ENCODE data around the gene TM2D3.

TM2D3 gene

DNA sequence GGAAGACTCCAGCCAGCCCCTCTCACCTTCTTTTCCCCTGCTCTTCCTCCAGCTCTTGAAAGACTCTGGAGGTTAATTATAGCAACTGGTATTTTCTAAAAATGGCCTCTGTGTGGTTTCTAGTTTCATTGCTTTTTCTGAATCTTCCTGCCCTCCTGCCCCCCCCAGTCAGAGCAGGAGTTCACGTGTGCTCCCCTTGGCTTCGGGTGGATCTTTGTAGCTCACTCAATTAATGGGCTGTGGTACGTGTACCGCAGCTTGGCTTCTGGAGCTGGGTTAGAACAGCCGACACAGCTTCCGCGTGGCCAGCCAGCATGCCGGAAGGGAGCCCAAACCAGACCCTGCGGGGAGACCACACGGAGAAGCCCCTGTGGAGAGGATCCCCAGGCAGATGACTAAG, 31.5 kb downstream of the TM2D3 start:
- DNase-seq: no peak

DNA sequence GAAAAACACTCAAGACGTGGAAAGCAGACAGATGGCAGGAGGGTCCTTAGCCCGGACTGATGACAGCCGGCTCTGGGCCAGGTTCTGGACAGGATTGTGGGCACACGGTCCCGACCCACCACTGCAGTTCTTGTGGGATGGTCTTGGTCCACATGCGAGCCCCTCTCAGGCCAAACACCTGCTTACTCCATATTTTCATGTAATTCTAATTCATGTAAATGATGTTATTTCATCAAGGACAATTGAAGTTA, 32.6 kb downstream of the TM2D3 start:
- no peak for DNase-seq

DNA sequence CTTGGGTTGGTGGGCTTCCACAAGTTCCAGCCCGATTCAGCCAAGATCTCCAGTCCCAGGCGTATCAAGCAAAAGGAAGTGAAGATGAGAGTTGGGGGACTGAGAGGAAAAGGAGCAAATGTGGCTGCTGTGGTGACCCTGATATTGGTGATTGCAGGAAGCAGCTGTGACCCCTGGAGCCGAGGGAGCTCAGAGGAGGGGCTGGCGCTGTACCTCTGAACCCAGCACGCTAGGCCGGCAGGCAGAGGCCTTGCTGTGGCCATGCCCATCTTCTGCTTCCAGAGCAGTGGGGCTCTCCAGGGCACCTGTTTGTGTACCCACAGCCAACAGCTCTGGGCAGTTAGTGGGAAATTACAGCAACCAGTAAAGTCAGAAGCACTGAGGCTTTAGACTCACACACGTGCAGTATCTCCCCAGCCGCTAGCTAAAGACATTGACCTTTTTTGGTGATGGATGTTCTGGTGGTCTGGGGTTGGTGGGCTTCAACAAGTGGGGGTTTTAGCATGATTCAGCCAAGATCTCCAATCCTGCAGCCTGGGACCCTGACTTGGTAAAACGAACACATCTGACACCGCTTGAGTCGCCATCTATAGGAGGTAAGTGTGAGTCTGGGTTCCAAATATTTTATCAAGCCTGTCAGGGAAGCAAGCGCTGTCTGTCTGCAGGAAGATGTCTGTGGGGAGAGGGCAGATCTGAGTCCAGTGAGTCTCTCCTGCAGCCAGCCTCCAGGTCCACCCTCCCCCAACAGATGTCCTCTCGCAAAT, 33.1 kb downstream of the TM2D3 start:
- no peak for DNase-seq

DNA sequence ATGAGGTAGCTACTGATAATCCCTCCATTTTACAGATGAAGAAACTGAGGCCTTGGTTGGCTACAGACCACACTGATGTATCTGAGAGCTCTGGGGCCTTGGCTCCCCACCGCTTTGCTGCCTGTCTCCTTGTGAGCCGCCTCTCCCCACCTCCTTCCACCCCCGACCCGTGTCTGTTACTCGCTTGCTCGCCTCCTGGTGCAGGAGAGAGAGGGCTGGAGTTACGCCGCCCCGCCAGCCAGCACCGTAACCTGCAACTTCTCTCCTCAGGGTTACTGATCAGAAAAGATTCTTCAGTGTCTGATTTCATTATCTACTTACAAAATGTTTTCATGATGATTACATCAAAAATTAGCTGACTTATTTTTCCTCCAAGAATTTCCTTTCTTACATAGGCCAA, 34.1 kb downstream of the TM2D3 start:
- no peak for DNase-seq

DNA sequence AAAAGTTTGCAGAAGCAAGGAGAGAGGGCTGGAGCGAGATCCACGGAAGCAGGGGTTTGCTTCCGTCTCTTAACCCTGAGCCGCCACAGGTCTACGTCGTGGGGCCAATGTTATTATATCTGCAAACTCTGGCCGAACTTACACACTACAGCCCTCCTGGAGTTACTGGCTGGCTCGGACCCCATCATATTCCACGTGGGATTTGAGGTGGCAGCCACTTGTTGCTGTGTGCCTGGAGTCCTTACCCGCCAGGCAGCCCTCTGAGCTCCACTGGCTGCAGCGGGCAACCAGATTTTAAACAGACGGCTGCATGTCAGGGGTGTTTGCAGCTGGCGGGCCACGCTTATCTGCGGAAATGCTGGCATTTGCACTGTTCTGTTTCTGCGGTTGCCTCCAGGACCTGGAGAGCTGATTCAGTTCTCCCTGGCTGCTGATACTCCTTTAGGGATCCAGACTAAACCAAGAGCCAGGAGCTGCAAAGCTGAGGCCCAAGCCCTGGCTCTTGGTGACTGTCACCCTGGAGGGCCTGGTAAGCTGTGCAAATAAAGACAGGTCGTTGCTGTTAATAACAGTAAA, 34.7 kb downstream of the TM2D3 start:
- no peak for DNase-seq

DNA sequence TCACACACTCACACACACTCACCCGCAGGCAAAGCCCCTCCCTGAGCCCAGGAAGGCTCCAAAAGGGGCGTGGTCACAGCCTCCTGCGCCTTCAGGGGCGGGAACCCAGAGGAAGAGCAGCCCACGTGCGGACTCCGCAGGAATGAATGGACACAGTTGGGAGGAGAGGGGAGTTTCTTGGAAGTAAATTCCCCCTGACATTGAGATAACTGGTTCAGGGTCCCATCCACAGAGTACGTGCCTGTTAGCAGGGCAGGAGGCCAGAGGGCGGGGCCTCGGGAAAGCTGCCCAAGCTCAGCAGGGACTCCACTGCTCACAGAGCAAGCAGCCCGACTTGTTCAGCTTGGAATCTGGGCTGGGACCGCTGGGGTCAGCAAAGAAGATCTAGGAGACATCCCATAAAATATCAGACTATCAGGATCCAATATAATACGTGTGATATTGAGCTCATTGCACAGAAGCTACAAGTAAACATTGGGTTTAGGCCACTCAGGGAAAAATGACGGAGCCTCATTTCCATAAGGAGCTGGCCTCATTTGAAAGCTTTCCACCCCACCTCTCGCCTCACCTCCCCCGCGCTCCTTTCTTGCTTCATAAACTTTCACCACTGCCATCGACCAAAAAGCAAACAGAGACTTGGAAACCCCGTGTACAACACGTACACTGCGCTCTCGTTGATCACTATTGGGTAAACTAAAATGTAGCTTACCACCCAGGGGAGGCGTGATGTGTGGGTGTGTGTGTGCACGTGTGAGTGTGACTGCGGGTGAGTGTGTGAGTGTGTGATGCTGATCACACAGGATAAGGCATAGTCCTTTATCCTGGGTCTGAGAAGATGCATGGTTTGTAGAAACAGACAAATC, 36.0 kb downstream of the TM2D3 start:
- peak in 1 of 2 experiments; percentile 65 for DNase-seq

DNA sequence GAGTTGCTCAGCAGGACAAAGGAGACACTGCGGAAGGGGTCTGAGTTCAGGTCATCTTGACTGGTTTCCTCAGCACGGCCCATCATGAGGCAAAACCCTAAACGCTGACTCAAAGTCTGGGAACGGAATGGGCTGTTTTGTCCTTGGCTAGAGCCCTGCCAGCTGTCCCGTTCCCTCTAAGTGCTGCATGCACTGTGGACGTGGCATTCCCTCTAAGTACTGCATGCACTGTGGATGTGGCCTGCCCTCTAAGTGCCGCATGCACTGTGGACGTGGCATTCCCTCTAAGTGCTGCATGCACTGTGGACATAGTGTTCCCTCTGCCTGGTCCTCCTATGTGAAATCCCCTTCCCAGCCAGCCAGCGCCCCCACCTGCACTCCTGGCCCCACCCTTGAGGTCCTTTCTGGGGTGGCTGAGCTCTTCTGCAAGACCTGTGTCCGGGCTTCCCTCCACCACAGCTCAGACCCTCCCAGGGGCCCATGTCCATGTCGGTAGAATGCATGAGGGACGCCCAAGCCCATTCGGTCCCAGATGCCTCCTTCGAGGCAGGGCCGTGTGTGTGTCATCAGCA, 36.7 kb downstream of the TM2D3 start:
- peak in 1 of 2 experiments; percentile 9 for DNase-seq

DNA sequence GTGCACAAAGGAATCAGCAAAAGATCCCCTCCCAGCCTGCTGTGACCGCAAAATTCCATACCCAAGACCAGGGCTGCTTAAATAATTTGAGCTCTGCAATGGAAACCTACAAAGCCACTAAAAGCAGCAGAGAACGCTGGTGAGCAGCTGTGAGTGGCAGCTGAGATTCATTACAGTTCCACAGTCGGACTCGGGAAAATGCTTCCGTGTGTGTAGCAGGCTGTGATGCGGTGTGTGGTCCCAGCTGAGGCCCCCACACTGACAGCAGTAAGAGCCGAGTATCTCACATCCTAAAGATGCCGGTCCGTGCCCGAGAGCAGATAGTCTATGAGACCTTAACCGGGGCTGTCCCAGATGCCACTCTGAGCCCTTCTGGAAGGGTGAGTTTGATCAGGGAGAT, 37.4 kb downstream of the TM2D3 start:
- DNase-seq: no peak

DNA sequence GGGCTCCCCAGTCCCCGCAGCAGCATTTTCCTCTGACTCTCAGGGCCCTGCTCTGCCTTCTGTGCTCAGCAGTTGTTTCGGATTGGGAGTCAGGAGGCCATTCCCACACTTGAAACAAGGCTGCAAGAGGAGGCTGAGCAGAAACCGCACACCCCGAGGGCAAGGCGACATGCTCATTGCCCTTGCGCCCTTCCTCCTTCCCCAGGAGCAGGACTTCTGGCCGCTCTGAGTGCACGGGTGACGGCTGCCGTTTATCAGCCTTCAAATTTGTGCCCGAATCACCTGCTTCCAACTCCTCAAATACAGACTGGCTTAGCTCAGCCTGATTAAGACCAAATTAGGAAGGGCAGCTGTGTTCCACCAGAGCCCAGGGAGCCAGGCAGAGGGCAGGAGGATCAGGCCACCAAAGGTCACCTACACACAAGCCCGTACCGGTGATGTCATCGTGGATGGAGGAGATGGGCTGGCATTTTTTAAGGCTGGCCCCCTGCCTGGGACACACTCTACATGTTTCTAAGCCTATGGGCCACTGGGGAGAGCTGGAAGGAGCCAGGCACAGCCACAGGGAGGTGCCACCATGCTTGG, 38.1 kb downstream of the TM2D3 start:
- no peak for DNase-seq

DNA sequence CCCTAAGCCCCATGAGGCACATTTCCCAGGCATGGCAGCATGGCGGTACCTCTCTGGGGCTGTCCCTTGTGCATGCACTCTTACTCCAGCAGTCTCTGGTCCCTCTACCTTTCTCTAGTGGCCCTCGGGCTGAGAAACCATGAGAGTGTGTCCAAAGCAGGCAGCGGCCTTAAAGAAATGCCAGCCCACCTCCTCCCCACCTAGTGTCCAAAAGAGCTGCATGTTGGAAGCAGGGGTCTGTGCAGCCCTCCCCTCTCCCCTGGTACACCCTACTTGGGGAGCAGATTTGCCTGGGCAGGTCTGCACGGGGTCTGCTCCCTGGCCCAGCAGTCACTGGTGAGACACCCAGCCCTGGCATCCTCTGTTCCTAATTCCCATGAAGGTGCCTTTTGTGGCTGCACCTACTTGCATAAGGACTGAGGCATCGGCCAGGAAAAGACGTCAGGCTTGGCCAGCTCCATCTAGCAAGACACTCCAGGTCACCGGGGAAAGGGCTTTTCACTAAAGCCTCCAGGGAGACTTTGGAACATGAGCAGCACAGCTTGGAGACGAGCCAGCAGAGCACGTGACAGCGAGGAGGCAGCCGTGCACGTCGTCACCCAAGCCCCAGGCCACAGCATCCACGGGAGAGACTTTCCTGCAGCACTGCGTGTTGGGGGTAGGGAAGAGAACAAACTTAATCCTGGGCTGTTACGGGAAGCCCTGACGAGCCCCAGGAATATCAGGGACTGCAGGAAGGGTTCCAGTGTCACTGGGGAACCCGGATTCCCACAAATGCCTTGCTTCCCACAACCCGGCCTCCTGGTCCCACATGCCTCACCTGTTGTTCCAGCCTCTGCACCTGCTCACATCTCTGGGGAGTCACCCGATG, 38.8 kb downstream of the TM2D3 start:
- DNase-seq: peak in 1 of 2 experiments; percentile 18

DNA sequence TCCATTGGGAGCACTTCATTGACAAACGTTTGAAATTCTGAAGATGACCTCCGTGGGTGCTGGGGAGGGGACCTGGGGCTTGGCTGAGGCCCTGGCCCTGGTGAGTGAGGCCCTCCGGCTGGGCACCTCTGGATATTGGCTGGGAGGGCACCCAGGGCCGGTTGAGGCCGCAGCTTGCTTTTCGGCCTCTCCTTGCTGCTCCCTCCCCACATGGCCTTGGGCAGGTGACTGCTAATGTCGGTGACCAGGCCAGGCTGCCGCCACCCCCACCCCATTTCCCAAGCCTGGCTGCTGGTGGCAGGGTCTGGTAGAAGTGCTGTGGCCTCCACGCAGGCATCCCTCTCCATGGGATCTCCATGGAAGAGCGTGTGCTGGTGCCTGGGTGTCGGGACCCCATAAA, 39.5 kb downstream of the TM2D3 start:
- no peak for DNase-seq

DNA sequence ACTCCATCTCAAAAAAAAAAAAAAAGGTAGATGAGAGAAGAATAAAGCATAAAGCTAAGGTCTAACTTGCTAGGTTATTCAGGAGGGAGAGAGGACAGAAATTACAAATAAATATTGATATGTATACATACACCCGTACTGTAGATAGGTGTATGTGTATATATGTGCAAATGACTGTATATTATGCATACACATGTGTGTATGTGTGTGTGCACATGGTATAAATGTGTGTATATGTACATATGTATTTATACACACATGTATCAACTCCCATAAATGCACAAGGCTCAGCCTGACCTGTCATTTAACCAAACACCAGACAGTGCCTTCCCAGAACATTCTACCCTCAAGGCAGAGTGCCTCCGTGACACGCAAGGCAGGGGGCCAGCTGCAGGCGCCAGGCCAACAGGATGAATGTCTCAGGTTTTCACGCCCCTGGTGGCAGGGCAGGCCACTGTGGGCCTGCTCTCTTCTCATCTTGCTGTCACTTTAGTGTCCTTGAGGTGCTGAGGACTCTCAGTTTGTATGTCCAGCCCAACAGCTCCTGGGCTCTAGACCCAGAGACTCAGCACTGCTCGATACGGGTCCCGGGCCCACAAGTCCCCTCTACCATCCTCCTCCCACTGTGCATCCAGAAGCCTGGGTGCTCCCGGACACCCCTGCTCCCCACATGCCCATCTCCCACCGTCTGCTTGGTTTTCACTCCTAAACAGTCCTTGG, 40.4 kb downstream of the TM2D3 start:
- DNase-seq: no peak

DNA sequence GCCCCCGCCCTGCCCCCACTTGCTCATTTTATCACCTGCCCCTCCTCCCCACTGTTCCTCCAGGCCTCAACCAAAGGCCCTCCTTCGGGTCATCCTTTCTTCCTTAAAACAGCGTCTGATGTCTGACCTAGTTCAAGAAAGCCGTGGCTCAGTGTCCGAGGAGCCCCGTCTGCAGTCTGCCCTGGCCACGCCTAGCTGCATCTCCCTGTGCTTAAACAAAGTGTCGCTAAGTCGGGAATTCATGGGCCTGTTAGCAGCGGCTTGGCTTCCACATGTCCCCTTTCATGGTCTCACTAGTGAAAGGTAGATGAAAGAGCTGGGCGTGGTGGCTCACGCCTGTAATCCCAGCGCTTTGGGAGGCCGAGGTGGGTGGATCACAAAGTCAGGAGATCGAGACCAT, 41.2 kb downstream of the TM2D3 start:
- DNase-seq: no peak

DNA sequence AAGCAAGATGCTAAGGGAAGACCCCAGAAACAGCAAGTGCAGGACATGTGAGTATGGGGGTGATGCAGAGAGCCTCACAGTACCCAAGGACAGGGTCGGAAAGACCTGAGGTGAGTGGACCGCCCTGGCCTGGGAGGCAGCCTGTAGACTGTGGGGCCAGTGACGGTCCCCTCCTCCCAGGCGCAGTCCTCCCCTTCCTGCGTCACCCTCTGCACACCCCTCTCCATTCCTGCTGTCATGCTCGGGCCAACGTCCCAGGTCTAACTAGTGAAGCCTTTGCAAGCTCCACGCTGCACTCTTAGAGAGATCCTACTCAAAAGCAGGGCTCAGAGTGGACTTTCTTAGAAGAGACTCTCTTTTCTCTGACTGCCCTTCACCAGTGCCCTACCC, 41.6 kb downstream of the TM2D3 start:
- DNase-seq: no peak

DNA sequence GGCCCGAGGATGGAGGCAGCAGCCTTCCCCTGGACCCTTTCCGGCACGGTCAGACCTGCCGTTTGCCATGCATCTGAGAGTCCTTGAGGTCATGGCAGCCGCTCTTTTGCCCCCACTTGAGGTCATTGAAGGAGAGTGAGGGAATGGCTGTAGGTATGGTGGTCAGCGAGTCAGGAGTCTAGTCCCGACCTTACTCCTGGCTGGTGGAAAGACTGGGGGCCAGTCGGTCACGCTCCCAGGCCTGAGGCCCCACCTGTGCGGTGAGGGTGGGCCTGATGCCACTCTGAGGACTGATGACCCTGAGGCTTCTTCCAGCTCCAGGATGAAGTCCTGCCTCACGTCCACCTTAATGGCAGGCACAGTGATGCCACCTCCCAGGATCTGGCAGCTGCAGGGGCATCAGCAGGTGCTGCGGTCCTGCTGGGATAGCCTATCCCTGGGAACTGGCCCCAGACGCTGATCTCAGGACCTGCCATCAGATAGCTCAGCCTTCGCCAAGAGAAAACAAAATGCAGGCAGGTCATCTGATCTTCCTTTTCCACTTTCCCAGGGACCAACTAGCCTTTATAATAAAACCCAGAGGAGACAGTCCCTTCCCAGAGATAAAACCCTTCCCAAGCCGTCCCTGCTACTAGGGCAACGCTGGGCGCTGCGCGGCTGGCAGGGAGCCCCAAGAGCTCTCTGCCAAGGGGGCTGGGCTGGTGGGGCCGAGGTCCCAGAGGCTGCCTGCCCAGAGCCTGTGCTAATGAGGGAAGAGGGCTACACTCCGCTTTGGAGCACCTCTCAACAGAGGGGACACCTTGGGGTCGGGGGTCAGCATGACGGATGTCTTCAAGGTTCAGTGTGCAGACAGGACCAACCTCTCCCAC, 42.2 kb downstream of the TM2D3 start:
- no peak for DNase-seq

DNA sequence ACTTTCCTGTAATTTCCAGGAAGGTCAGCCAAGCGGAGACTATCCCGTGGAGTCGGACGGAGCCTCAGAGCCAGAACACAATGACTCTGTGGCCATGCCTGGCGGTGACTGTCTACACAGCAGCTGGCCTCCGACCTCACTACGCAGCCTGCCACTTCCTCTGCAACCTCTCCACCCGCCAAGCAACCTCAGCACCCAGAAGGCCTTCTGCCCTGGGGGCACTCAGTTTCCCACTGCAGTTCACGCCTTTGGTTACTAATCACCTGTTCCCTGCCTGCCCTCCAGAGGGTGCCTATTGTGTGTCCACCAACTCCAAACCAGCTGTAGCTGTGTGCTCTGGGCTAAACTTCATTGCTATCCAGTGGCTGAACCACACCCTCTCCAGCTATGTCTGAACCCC, 44.0 kb downstream of the TM2D3 start:
- DNase-seq: no peak

DNA sequence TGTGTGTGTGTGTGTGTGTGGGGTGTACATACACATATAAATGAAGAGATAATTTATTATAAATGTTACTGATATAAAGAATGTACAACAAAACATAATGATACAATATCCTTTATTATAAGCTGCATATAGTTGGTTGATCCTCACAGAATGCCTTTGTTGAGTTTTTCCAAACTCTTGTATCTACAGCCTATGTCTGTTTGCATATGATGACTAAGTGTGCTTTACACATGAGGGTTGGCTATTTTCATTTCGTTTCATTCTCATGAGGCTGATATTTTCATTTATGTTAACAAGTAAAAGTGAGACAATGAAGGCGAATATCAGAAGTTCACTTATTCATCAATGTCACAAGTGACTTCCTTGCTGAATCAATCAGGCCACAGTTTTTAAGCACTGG, 45.1 kb downstream of the TM2D3 start:
- no peak for DNase-seq

DNA sequence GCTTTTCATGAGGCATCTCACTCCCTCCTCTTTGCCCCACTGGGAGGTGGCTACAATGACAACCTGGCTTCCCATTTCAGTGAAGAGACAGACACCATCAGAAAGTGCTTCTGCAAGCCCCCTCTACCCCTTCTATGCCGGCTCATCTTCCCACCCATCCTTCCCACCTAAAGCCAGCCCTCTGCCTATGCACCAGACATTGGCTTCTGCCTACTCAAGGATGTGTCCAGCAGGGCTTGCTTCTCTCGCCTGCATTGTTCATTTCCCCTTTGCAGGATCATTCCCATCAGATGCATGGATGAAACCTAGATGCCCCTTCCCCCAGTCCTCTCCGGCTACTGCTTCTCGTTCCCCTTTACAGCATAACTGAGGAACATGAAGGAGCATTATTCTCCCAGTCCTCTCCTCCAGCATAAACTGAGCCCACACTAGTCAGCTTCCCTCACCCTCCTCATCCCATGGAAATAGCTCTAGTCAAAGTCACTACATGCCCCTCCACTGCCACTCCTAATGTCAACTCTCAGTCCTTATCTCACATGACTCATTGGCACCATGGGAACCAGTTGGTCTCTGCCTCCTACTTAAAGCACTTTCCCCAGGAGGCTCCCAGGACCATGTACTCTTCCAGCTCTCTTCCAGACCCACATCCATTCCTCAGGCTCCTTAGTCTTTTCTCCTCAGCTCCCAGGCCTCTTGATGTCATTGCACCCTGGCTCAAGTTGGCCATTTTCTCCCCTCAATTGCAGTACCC, 47.9 kb downstream of the TM2D3 start:
- DNase-seq: no peak

DNA sequence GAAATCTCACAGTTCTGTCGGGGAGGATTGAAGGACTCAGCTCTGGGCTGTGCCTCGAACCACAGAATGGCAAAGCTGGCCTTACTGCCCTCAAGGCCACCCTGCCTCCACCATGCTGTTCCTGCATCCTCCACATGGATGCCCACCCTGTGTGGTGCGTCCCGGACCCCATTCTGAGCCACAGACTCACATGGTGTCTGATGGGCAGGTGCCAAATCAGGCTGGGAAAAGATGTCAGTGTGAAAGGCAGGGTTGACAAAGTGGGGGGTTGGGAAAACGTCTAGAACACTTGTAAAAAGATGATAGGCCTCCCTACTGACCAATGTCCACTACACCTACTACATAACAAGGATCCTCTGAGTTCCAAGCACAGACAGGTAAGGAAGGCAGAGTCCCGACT, 49.4 kb downstream of the TM2D3 start:
- no peak for DNase-seq

DNA sequence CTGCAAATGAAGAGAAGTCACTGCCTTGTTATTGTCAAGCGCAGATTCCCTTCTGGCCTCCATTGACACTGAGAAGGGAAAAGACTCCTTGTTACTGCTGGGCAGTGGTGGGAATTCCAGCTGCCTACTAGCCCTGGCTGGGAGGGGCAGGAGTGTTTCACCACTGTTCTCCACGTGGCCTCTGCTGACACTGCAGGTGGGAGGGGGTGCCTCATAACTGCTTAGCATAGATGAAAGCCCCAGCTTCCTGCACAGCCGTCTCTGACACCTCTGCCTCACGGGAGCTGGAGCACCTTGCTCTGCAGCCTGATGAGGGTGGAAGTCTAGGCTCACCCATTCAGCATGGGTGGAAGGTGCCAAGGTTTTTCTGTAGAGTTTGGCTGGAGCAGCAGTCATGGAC, 52.1 kb downstream of the TM2D3 start:
- DNase-seq: no peak

Data from NCI-H446 (cell line).